SU-DHL-6 (cell line): ENCODE measurements around the gene HOXB5.

Experiments used
- H2AFZ ChIP-seq: fragments of 200-600 bp; sonication (generic); 2 replicates; pipeline ENCODE4 v1.6.1; 2014; ENCODE audit warnings: low read depth, mild to moderate bottlenecking, moderate library complexity, mixed read lengths, antibody characterized with exemption, low read length; ENCODE audit not compliant: severe bottlenecking
- H3F3A ChIP-seq: fragments of 200-600 bp; shearing (Covaris generic); 2 replicates; pipeline ENCODE4 v1.6.0; 2016; ENCODE audit warnings: antibody characterized with exemption, mild to moderate bottlenecking; ENCODE audit not compliant: insufficient read depth
- H3K27ac ChIP-seq: fragments of 200-600 bp; sonication (generic); 2 replicates; pipeline ENCODE4 v1.5.1; 2016; ENCODE audit warnings: low read depth, mild to moderate bottlenecking, low read length, moderate library complexity, mixed read lengths
- H3K27me3 ChIP-seq: fragments of 200-600 bp; sonication (generic), shearing (Covaris generic); 2 replicates; pipeline ENCODE4 v1.6.0; 2014; ENCODE audit warnings: mild to moderate bottlenecking, low read length
- H3K36me3 ChIP-seq: fragments of 200-600 bp; sonication (generic); 2 replicates; pipeline ENCODE4 v1.6.1; 2014; ENCODE audit warnings: mild to moderate bottlenecking, low read length, mixed read lengths
- H3K4me2 ChIP-seq: fragments of 300-600, 200-600 bp; shearing (Covaris generic), sonication (generic); 2 replicates; pipeline ENCODE4 v1.6.0; 2014; ENCODE audit warnings: low read length, low read depth, mild to moderate bottlenecking; ENCODE audit not compliant: poor library complexity, severe bottlenecking
- H3K4me3 ChIP-seq: fragments of 200-600 bp; sonication (generic); 2 replicates; pipeline ENCODE4 v1.5.1; 2014; ENCODE audit warnings: antibody characterized with exemption, low read length, mild to moderate bottlenecking, mixed read lengths; ENCODE audit not compliant: insufficient read depth, poor library complexity, severe bottlenecking
- H3K79me2 ChIP-seq: fragments of 200-600 bp; sonication (generic); 2 replicates; pipeline ENCODE4 v1.6.1; 2014; ENCODE audit warnings: mild to moderate bottlenecking, low read length, moderate library complexity; ENCODE audit not compliant: insufficient read depth
- H3K9ac ChIP-seq: fragments of 200-600 bp; sonication (generic); 2 replicates; pipeline ENCODE4 v1.7.0; 2014; ENCODE audit warnings: mild to moderate bottlenecking, low read length
- H3K9me2 ChIP-seq: fragments of 200-600 bp; sonication (generic); replicated peaks from 2 replicates; pipeline ENCODE4 v1.6.1; 2014; ENCODE audit warnings: low read length; ENCODE audit not compliant: insufficient read depth
- H3K9me3 ChIP-seq: fragments of 200-600 bp; sonication (generic); 2 replicates; pipeline ENCODE4 v1.6.1; 2014; ENCODE audit warnings: low read length, mixed read lengths; ENCODE audit not compliant: insufficient read depth
- H4K20me1 ChIP-seq: fragments of 200-600 bp; sonication (generic); 2 replicates; pipeline ENCODE4 v1.6.1; 2014; ENCODE audit warnings: low read depth, mild to moderate bottlenecking, antibody characterized with exemption, low read length, moderate library complexity, mixed read lengths
- EZH2phosphoT487 ChIP-seq: fragments of 200-600 bp; sonication (generic), shearing (Covaris generic); conservative IDR thresholded peaks from 2 replicates; pipeline ENCODE4 v1.6.1; 2018; ENCODE audit warnings: mild to moderate bottlenecking, antibody characterized with exemption, low read length, moderate library complexity, mixed read lengths
- TF ChIP-seq, protein P1 (sequence below): fragments of 200-600 bp; sonication (generic); IDR thresholded peaks from one replicate; pipeline ENCODE4 v1.5.1; 2017; ENCODE audit warnings: antibody characterized with exemption, mild to moderate bottlenecking, low read length, moderate library complexity; ENCODE audit not compliant: insufficient read depth, poor library complexity, severe bottlenecking

Gene HOXB5

DNA sequence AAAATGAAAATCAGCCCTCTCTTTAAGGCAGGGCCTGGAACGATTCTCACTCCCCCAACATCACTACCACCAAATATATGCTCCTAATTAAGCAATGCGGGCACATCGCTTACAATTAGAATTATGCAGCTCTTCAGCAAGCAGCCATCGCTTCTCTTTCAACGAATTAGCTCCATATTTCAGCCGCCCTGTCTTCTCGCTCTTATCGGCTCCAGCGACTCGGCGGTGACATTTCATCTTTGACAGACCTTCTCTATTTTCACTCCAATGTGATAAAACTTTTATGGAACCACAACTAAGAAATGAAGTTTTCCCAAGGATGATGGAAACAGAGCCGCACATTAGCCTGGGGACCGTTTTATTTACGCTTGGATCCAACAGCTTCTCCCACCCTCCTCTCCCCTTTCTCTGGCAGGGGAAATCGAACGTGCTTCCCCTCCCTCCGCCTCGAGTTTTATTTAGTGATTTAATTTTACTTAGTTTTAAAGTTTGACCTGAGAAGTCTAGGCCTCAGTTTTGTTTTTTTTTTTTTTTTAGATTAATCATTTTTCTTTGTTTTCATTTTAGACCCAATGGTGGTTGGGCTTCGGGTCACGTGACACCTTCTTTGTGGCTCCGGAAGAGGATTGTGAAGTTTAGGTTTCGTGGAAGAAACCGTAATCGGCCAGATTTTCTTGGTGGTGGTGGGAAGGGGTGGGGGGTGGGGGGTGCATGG lies 45.6 kb downstream of the HOXB5 start:
- no peaks in the 10 kb centered on the region for H4K20me1 ChIP-seq
- H3K9me2 ChIP-seq = no peaks in the 10 kb centered on the region
- no peaks in the 10 kb centered on the region for H3K79me2 ChIP-seq
- H3K9me3 ChIP-seq = no peaks in the 10 kb centered on the region
- no peaks in the 10 kb centered on the region for H3K36me3 ChIP-seq
- no peaks in the 10 kb centered on the region for H3F3A ChIP-seq
- H3K4me3 ChIP-seq = no peak overlapping the region
- no peak overlapping the region for H2AFZ ChIP-seq
- no peak overlapping the region for H3K4me2 ChIP-seq
- no peak overlapping the region for H3K9ac ChIP-seq
- H3K27ac ChIP-seq = no peak overlapping the region
- H3K27me3 ChIP-seq = no peaks in the 10 kb centered on the region
- TF ChIP-seq, protein P1, sequence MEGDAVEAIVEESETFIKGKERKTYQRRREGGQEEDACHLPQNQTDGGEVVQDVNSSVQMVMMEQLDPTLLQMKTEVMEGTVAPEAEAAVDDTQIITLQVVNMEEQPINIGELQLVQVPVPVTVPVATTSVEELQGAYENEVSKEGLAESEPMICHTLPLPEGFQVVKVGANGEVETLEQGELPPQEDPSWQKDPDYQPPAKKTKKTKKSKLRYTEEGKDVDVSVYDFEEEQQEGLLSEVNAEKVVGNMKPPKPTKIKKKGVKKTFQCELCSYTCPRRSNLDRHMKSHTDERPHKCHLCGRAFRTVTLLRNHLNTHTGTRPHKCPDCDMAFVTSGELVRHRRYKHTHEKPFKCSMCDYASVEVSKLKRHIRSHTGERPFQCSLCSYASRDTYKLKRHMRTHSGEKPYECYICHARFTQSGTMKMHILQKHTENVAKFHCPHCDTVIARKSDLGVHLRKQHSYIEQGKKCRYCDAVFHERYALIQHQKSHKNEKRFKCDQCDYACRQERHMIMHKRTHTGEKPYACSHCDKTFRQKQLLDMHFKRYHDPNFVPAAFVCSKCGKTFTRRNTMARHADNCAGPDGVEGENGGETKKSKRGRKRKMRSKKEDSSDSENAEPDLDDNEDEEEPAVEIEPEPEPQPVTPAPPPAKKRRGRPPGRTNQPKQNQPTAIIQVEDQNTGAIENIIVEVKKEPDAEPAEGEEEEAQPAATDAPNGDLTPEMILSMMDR = no peak
- TF ChIP-seq EZH2phosphoT487 = no peak

- Histone ChIP-seq H3K9me2 (no peaks in the 10 kb centered on the region), H2AFZ (no peak overlapping the region), H3K79me2 (no peaks in the 10 kb centered on the region), H3K4me2 (no peak overlapping the region), H3K9ac (no peak overlapping the region), H3K36me3 (no peaks in the 10 kb centered on the region), H3K27me3 (no peaks in the 10 kb centered on the region), H3K9me3 (no peaks in the 10 kb centered on the region), H3K4me3 (no peak overlapping the region), H3F3A (no peaks in the 10 kb centered on the region), H4K20me1 (no peaks in the 10 kb centered on the region), H3K27ac (no peak overlapping the region)
- no peak for TF ChIP-seq EZH2phosphoT487
- TF ChIP-seq, protein P1 = no peak
Measured at GRCh38 chr17:48546924-48547807, 46.4 kb downstream of the HOXB5 start.

DNA sequence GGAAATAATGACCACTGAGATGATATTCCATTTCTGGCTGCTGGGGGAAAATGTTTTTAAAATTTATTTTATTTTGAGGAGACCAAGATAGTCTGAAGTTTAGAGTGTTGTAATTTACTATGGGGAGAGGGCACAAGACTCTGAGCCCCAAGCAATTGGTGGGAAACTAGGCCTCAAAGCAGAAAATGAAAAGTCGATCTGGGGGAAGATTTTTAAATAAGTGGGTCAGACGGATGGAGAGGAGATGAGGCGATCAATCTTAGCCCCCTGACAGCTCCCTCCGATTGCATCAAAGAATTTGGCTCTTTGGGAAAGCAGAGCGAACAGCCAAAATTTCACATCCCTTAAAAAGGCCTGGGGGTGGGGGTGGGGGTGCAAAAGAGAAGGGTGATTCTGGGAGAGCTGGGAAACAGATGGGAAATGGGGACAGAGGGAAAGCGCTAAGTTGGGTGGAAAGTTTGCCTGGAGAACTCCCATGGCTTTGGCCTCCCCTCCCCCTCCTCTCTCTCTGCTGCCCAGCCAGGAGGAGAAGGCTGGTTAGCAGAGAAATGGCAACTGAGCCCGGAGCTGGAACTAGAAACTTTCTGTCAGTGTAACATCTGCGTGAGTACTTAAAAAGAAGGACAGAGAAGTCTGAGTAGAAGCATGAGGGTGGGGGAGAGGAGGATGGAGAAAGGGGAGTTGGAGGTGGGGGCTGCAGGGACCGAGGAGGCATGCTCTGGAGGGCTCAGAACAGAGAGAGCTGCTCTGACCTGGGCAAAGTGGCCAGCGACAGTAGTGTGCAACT lies 47.2 kb downstream of the HOXB5 start:
- no peaks in the 10 kb centered on the region for H3F3A ChIP-seq
- H3K27ac ChIP-seq = no peak overlapping the region
- H3K27me3 ChIP-seq = no peaks in the 10 kb centered on the region
- H3K9me2 ChIP-seq = no peaks in the 10 kb centered on the region
- no peak overlapping the region for H3K9ac ChIP-seq
- H3K36me3 ChIP-seq = no peaks in the 10 kb centered on the region
- no peak overlapping the region for H3K4me2 ChIP-seq
- H3K4me3 ChIP-seq = no peak overlapping the region
- TF ChIP-seq, protein P1 = no peak
- no peak for TF ChIP-seq EZH2phosphoT487
- no peak overlapping the region for H2AFZ ChIP-seq
- H3K79me2 ChIP-seq = no peaks in the 10 kb centered on the region
- H4K20me1 ChIP-seq = no peaks in the 10 kb centered on the region
- no peaks in the 10 kb centered on the region for H3K9me3 ChIP-seq
